T-cell (primary cell): ENCODE measurements around the gene MAPK7. TPM values are rescaled to one million over a fixed set of nuclear protein-coding genes. Genes with fewer than 3 reads are reported as not detected.

Experiments
- ATAC-seq, 4 experiments: fragments of 200-7000 bp in 3 of 4; fragments of 150-1000 bp in 1 of 4; cut with Tn5 transposase; replicated peaks in 1 of 4; 1 replicate in 3 of 4; 2 replicates in 1 of 4; pipeline ENCODE4 v1.10.0; 2021; ENCODE audit warnings: moderate library complexity in 3 of 4, mild to moderate bottlenecking in 2 of 4, moderate number of reproducible peaks in 1 of 4
- CTCF ChIA-PET, 2 donors: fragments of 300-600 bp; sonication (Branson Sonifier 250); formaldehyde crosslinking; loops; one replicate each; lab custom pipeline; 2022; ENCODE audit warnings: antibody characterized with exemption in 2 of 2; lab: Charles Lee
- POLR2A ChIA-PET, 2 donors: fragments of 300-600 bp; sonication (Branson Sonifier 250); formaldehyde crosslinking; loops; one replicate each; lab custom pipeline; 2022; ENCODE audit warnings: antibody characterized with exemption in 2 of 2; lab: Charles Lee
- DNase-seq, 35 experiments: peaks; one replicate each; pipeline versions ENCODE4 v3.0.0 to v3.0.0-alpha.2; 2013 to 2023
- H3K27ac ChIP-seq: one replicate; pipeline ENCODE4 v1.5.1; 2013; ENCODE audit warnings: low read length
- H3K27me3 ChIP-seq, 2 experiments: replicated peaks in 1 of 2; 1 replicate in 1 of 2; 2 replicates in 1 of 2; pipeline versions ENCODE4 v1.6.1 to v1.7.0; 2013; ENCODE audit warnings: low read length in 1 of 2, mixed read lengths in 1 of 2; ENCODE audit not compliant: control insufficient read depth in 2 of 2, insufficient read depth in 2 of 2; ENCODE audit errors: extremely low read depth in 1 of 2
- H3K36me3 ChIP-seq, 2 donors: 1 replicate in 1 of 2; 2 replicates in 1 of 2; pipeline versions ENCODE4 v1.6.1 to v1.7.0; 2013; ENCODE audit warnings: low read length in 1 of 2; ENCODE audit not compliant: control insufficient read depth in 2 of 2, insufficient read depth in 1 of 2; ENCODE audit errors: extremely low read depth in 1 of 2
- H3K4me1 ChIP-seq, 2 experiments: 1 replicate in 1 of 2; 2 replicates in 1 of 2; pipeline versions ENCODE4 v1.6.1 to v1.7.0; 2013; ENCODE audit warnings: low read length in 2 of 2, mixed read lengths in 1 of 2; ENCODE audit not compliant: insufficient read depth in 2 of 2, control insufficient read depth in 1 of 2; ENCODE audit errors: extremely low read depth in 1 of 2
- H3K4me3 ChIP-seq, 2 donors: 1 replicate in 1 of 2; 2 replicates in 1 of 2; pipeline versions ENCODE4 v1.5.1 to v1.7.0; 2013; ENCODE audit warnings: mild to moderate bottlenecking in 2 of 2, low read length in 1 of 2, moderate library complexity in 1 of 2; ENCODE audit not compliant: control insufficient read depth in 1 of 2; ENCODE audit errors: extremely low read depth in 1 of 2
- H3K9me3 ChIP-seq: 2 replicates; pipeline ENCODE4 v1.7.0; 2013
- H3K27ac Mint-ChIP-seq, 2 donors: one replicate each; pipeline ENCODE4 v1.8.0; 2020 to 2021; ENCODE audit warnings: mild to moderate bottlenecking in 2 of 2, mixed read lengths in 2 of 2
- H3K27me3 Mint-ChIP-seq, 2 donors: one replicate each; pipeline ENCODE4 v1.8.0; 2021 to 2022; ENCODE audit warnings: mixed read lengths in 2 of 2
- H3K36me3 Mint-ChIP-seq: one replicate; pipeline ENCODE4 v1.8.0; 2021; ENCODE audit warnings: mixed read lengths
- H3K4me1 Mint-ChIP-seq, 3 donors: one replicate each; pipeline ENCODE4 v1.8.0; 2020 to 2022; ENCODE audit warnings: mixed read lengths in 3 of 3, mild to moderate bottlenecking in 1 of 3
- H3K4me3 Mint-ChIP-seq, 3 donors: one replicate each; pipeline ENCODE4 v1.8.0; 2020 to 2022; ENCODE audit warnings: mild to moderate bottlenecking in 3 of 3, mixed read lengths in 3 of 3, moderate library complexity in 3 of 3
- H3K9me3 Mint-ChIP-seq, 3 donors: one replicate each; pipeline ENCODE4 v1.8.0; 2020 to 2022; ENCODE audit warnings: mixed read lengths in 3 of 3
- WGBS: methylation state at CpG from one replicate; pipeline ENCODE4 v1.1.5; 2013; ENCODE audit warnings: missing lambda C conversion rate; ENCODE audit not compliant: insufficient coverage; 5-methylcytosine and 5-hydroxymethylcytosine counted together
- total RNA-seq, 35 experiments: library from RNA in 6 of 35; stranded (reverse) in 6 of 35; fragments of 120-200 nt in 1 of 35; gene quantifications; one replicate each; pipeline versions ENCODE4 v1.2.1 to v1.2.4 and lab custom pipeline; 2013 to 2026

Gene MAPK7
- total RNA-seq, 5 donors from 2014 or later (not counting 1 experiment from before 2014, with no cell fraction given) = 14.6 to 29.8 (median 27.9) TPM

DNA sequence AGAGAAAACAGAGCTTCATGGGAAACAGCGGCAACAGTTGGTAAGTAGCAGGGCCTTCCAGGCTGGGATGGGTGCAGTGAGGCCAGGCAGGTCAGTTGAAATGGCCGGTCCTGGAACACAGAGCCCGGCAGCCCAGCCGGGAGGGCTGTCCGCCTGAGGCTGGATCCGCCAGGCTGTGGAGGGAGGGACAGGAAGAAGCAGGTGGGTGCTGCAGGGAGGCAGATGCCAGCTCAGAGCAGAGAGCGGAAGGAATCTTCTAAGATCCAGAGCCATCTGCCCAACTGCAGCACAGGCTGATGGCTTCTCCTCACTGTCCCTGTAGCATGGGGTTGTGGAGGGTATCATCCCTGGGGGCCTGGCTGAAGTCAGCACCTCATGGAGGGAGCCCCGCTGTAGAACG lies 33.3 kb downstream of the MAPK7 start:
- H3K4me3 Mint-ChIP-seq = no peak overlapping the region
- no peaks in the 10 kb centered on the region for H3K4me1 ChIP-seq
- DNase-seq (no peak), ATAC-seq (no peak)
- H3K36me3 Mint-ChIP-seq = no peaks in the 10 kb centered on the region
- H3K9me3 Mint-ChIP-seq = no peaks in the 10 kb centered on the region
- no peaks in the 10 kb centered on the region for H3K36me3 ChIP-seq
- no peaks in the 10 kb centered on the region for H3K4me1 Mint-ChIP-seq
- peaks cover 0 to 5% of the 10 kb centered on the region in 2 donors for H3K27me3 Mint-ChIP-seq
- POLR2A ChIA-PET = interaction anchor here in 1 of 2 donors (0.6 kb wide), 1 partner anchor 96 kb away, joined by 3 read pairs; no protein-coding TSS in a partner anchor
- H3K9me3 ChIP-seq = no peaks in the 10 kb centered on the region
- CTCF ChIA-PET = no interaction called here
- no peak overlapping the region for H3K4me3 ChIP-seq
- peaks cover 0 to 31% of the 10 kb centered on the region in 2 experiments for H3K27me3 ChIP-seq
- no peak overlapping the region for H3K27ac Mint-ChIP-seq
- 87% methylated on average over 7 of the region's 9 CpGs for WGBS
- no peak overlapping the region for H3K27ac ChIP-seq

DNA sequence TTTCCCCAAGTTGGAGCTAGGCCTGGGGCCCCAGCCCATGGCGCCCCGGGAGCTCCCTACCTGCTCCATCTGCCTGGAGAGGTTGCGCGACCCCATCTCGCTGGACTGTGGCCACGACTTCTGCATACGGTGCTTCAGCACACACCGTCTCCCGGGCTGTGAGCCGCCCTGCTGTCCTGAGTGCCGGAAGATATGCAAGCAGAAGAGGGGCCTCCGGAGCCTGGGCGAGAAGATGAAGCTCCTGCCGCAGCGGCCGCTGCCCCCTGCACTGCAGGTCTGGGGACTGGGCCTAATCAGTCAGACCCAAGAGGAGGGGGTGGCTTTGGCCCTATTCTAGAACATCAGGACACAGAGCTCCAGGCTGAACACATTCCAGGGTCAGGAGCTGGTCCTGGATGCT lies 34.2 kb downstream of the MAPK7 start:
- H3K36me3 Mint-ChIP-seq = no peaks in the 10 kb centered on the region
- Histone ChIP-seq H3K27me3 (peaks cover 0 to 34% of the 10 kb centered on the region in 2 experiments), H3K4me3 (no peak overlapping the region), H3K27ac (no peak overlapping the region), H3K9me3 (no peaks in the 10 kb centered on the region), H3K36me3 (no peaks in the 10 kb centered on the region), H3K4me1 (no peaks in the 10 kb centered on the region)
- peaks cover 0 to 2% (median 0%) of the 10 kb centered on the region in 3 donors for H3K4me1 Mint-ChIP-seq
- ATAC-seq (no peak), DNase-seq (no peak)
- ChIA-PET CTCF (interaction anchor here in 1 of 2 donors (0.6 kb wide), 1 partner anchor 25 kb away, joined by 3 read pairs; no protein-coding TSS in a partner anchor), POLR2A (no interaction called here)
- no peak overlapping the region for H3K4me3 Mint-ChIP-seq
- H3K9me3 Mint-ChIP-seq = no peaks in the 10 kb centered on the region
- H3K27me3 Mint-ChIP-seq = peaks cover 0 to 5% of the 10 kb centered on the region in 2 donors
- WGBS = 93% methylated on average over 16 of the region's 16 CpGs
- no peak overlapping the region for H3K27ac Mint-ChIP-seq

DNA sequence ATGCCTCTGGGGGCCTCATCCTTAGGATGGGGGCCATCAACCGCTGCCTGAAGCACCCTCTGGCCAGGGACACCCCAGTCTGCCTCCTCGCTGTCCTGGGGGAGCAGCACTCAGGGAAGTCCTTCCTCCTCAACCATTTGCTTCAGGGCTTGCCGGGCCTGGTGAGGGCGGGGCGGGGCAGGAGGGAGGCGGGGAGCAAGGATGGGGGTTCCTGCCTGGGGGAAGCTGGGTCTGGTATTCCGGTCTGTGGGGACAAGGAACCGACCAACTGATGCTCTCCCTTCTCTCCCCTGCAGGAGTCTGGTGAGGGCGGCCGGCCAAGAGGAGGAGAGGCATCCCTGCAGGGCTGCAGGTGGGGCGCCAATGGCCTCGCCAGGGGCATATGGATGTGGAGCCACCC lies 34.7 kb downstream of the MAPK7 start:
- WGBS = 92% methylated on average over 2 of the region's 12 CpGs
- H3K27ac Mint-ChIP-seq = no peak overlapping the region
- H3K27ac ChIP-seq = no peak overlapping the region
- H3K4me1 ChIP-seq = no peaks in the 10 kb centered on the region
- CTCF ChIA-PET = interaction anchor here in 1 of 2 donors (0.6 kb wide), 1 partner anchor 25 kb away, joined by 3 read pairs; no protein-coding TSS in a partner anchor
- H3K4me3 ChIP-seq = no peak overlapping the region
- H3K9me3 Mint-ChIP-seq = no peaks in the 10 kb centered on the region
- peaks cover 0 to 34% of the 10 kb centered on the region in 2 experiments for H3K27me3 ChIP-seq
- H3K4me1 Mint-ChIP-seq = peaks cover 0 to 7% (median 3%) of the 10 kb centered on the region in 3 donors
- no peak overlapping the region for H3K4me3 Mint-ChIP-seq
- peaks cover 0 to 5% of the 10 kb centered on the region in 2 donors for H3K27me3 Mint-ChIP-seq
- POLR2A ChIA-PET = no interaction called here
- no peak for ATAC-seq
- DNase-seq = no peak
- no peaks in the 10 kb centered on the region for H3K9me3 ChIP-seq
- H3K36me3 ChIP-seq = no peaks in the 10 kb centered on the region
- no peaks in the 10 kb centered on the region for H3K36me3 Mint-ChIP-seq

GRCh38 chr17:19413761-19414160 lies 35.5 kb downstream of the MAPK7 start:
- CTCF ChIA-PET = no interaction called here

GRCh38 chr17:19414396-19415280 lies 36.3 kb downstream of the MAPK7 start:
- DNase-seq (no peak), ATAC-seq (no peak)
- Histone ChIP-seq H3K36me3 (no peaks in the 10 kb centered on the region), H3K27me3 (peaks cover 0 to 34% of the 10 kb centered on the region in 2 experiments), H3K4me1 (no peaks in the 10 kb centered on the region), H3K4me3 (no peak overlapping the region), H3K9me3 (no peaks in the 10 kb centered on the region), H3K27ac (no peak overlapping the region)
- 85% methylated on average over 24 of the region's 28 CpGs for WGBS
- Mint-ChIP-seq H3K27me3 (peaks cover 0 to 5% of the 10 kb centered on the region in 2 donors), H3K27ac (no peak overlapping the region), H3K4me1 (peaks cover 0 to 16% (median 3%) of the 10 kb centered on the region in 3 donors), H3K9me3 (no peaks in the 10 kb centered on the region), H3K36me3 (no peaks in the 10 kb centered on the region), H3K4me3 (no peak overlapping the region)
- ChIA-PET POLR2A (interaction anchor here in 1 of 2 donors (0.5 kb wide), 1 partner anchor 250 kb away, joined by 3 read pairs; no protein-coding TSS in a partner anchor), CTCF (no interaction called here)

More at GRCh38 chr17:19413761-19414160, 35.5 kb downstream of the MAPK7 start:
- Mint-ChIP-seq H3K27ac (no peak overlapping the region), H3K4me1 (peaks cover 0 to 15% (median 3%) of the 10 kb centered on the region in 3 donors), H3K36me3 (no peaks in the 10 kb centered on the region), H3K9me3 (no peaks in the 10 kb centered on the region), H3K4me3 (no peak overlapping the region), H3K27me3 (peaks cover 0 to 5% of the 10 kb centered on the region in 2 donors)
- Histone ChIP-seq H3K9me3 (no peaks in the 10 kb centered on the region), H3K27ac (no peak overlapping the region), H3K4me1 (no peaks in the 10 kb centered on the region), H3K4me3 (no peak overlapping the region), H3K36me3 (no peaks in the 10 kb centered on the region), H3K27me3 (peaks cover 0 to 34% of the 10 kb centered on the region in 2 experiments)
- ATAC-seq (no peak), DNase-seq (no peak)
- WGBS = 100% methylated on average over 1 of the region's 5 CpGs
- POLR2A ChIA-PET = no interaction called here

DNA sequence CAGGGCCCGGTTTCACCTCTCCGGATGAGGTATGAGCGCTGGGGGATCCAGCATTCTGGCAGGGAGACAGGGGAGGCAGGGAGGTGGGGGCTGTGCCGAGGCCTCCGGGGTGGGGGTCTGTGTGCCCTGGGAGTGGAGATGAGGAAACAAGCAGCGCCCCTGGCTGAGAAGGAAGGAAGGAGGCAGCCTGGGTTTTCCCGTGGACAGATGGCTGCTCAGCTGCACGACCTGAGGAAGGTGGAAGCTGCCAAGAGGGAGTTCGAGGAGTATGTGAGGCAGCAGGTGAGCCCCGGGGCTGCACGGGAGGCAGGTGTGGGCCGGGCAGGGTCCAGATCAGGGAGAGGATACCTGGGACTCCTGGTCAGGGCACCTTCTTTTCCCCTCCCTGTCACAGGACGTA lies 37.0 kb downstream of the MAPK7 start:
- Histone ChIP-seq H3K4me1 (no peaks in the 10 kb centered on the region), H3K27me3 (peaks cover 0 to 34% of the 10 kb centered on the region in 2 experiments), H3K36me3 (no peaks in the 10 kb centered on the region), H3K4me3 (no peak overlapping the region), H3K27ac (no peak overlapping the region), H3K9me3 (no peaks in the 10 kb centered on the region)
- ChIA-PET POLR2A (no interaction called here), CTCF (no interaction called here)
- no peak for ATAC-seq
- Mint-ChIP-seq H3K4me1 (peaks cover 0 to 16% (median 3%) of the 10 kb centered on the region in 3 donors), H3K27me3 (peaks cover 0 to 5% of the 10 kb centered on the region in 2 donors), H3K4me3 (no peak overlapping the region), H3K9me3 (no peaks in the 10 kb centered on the region), H3K36me3 (no peaks in the 10 kb centered on the region), H3K27ac (no peak overlapping the region)
- 66% methylated on average over 13 of the region's 13 CpGs for WGBS
- DNase-seq = no peak
